Measurements from ENCODE around the gene RFX2.

The RFX2 gene

DNA sequence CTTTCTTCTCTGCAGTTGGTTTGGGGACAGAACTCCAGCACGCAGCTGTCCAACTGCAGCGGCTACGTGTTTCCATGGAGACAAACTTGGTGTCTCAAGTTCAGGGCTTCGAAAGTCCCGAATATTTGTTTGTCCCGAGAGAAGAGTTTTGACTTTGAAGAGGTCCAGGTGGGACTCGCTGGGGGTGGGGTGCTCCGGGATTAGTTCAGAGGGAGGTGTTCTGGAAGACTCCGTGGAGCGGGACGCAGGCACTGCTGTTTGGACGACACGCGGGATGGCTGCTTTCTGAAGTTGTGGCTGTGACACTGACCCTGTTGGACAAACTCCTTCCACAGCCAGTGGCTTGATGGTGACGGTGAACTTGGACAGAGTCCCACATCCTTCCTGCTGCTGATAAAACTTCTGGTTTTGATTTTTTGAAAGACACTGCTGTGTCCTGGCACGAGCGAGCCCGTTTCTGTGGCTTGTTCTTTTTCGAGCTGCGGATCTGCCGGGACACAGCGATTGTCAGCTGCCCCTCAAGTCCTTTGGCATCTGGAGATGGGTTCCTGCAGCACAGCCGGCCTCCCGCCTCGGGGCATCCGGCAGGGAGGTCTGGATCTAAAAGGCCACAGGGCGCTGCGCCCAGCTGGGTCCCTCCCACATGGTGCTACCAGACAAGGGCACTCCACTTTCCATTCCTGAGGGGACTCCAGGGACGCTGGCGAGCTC is 116.5 kb downstream of the RFX2 start:
- Histone ChIP-seq H3K27ac (no peak overlapping the region), H3K27me3 (no peaks in the 10 kb centered on the region), H3K4me1 (ENCODE audit: control insufficient read depth in 1 of 2, insufficient read depth in 1 of 2, low read depth in 1 of 2, low read length in 1 of 2) (no peaks in the 10 kb centered on the region), H3K4me3 (ENCODE audit: low read depth in 1 of 2, low read length in 1 of 2) (no peak overlapping the region), H3K36me3 (peaks cover 62% of the 10 kb centered on the region), H3K9me3 (no peaks in the 10 kb centered on the region)
- TF ChIP-seq, protein P1, sequence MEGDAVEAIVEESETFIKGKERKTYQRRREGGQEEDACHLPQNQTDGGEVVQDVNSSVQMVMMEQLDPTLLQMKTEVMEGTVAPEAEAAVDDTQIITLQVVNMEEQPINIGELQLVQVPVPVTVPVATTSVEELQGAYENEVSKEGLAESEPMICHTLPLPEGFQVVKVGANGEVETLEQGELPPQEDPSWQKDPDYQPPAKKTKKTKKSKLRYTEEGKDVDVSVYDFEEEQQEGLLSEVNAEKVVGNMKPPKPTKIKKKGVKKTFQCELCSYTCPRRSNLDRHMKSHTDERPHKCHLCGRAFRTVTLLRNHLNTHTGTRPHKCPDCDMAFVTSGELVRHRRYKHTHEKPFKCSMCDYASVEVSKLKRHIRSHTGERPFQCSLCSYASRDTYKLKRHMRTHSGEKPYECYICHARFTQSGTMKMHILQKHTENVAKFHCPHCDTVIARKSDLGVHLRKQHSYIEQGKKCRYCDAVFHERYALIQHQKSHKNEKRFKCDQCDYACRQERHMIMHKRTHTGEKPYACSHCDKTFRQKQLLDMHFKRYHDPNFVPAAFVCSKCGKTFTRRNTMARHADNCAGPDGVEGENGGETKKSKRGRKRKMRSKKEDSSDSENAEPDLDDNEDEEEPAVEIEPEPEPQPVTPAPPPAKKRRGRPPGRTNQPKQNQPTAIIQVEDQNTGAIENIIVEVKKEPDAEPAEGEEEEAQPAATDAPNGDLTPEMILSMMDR (IDR thresholded peaks at IDR 0.05) = no peak

DNA sequence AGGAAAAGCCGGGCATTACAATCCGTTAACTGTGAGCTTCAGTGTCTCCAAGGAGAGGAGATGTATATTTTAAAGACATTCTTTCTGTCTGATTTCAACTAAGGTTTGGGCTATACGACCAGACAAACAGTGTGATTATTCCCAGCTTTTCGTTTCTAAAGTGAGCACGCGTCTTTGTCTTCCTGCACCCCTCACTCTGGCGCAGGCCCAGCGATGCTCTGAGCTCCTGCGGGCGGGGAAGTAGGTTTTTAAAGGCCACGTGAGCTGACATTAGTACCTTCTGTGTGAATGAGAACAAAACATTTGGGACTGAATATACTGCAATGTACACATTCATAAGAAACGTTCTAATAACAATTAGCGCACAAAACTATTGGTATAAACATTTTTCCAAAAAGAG is 117.1 kb downstream of the RFX2 start:
- H3K27me3 ChIP-seq = no peaks in the 10 kb centered on the region
- no peak overlapping the region for H3K4me3 ChIP-seq (ENCODE audit: low read depth in 1 of 2, low read length in 1 of 2)
- no peaks in the 10 kb centered on the region for H3K9me3 ChIP-seq
- no peaks in the 10 kb centered on the region for H3K4me1 ChIP-seq (ENCODE audit: control insufficient read depth in 1 of 2, insufficient read depth in 1 of 2, low read depth in 1 of 2, low read length in 1 of 2)
- TF ChIP-seq, protein P1 (IDR thresholded peaks at IDR 0.05) = no peak
- H3K27ac ChIP-seq = no peak overlapping the region
- peaks cover 58% of the 10 kb centered on the region for H3K36me3 ChIP-seq

- Histone ChIP-seq H3K4me3 (ENCODE audit: low read depth in 1 of 2, low read length in 1 of 2) (no peak overlapping the region), H3K27me3 (no peaks in the 10 kb centered on the region), H3K9me3 (no peaks in the 10 kb centered on the region), H3K4me1 (ENCODE audit: control insufficient read depth in 1 of 2, insufficient read depth in 1 of 2, low read depth in 1 of 2, low read length in 1 of 2) (peaks cover 1 to 3% of the 10 kb centered on the region in 2 experiments), H3K27ac (no peak overlapping the region), H3K36me3 (peaks cover 55% of the 10 kb centered on the region)
- TF ChIP-seq, protein P1 (IDR thresholded peaks at IDR 0.05) = no peak
Observed at GRCh38 chr19:5992756-5993155, 117.5 kb downstream of the RFX2 start.

GRCh38 chr19:5991244-5991838 is 119.0 kb downstream of the RFX2 start:
- no peak overlapping the region for H3K4me3 ChIP-seq (ENCODE audit: low read depth in 1 of 2, low read length in 1 of 2)
- H3K27ac ChIP-seq = no peak overlapping the region
- H3K27me3 ChIP-seq = no peaks in the 10 kb centered on the region
- peaks cover 41% of the 10 kb centered on the region for H3K36me3 ChIP-seq
- peaks cover 5 to 10% of the 10 kb centered on the region in 2 experiments for H3K4me1 ChIP-seq (ENCODE audit: control insufficient read depth in 1 of 2, insufficient read depth in 1 of 2, low read depth in 1 of 2, low read length in 1 of 2)
- TF ChIP-seq, protein P1 (IDR thresholded peaks at IDR 0.05) = no peak
- H3K9me3 ChIP-seq = no peaks in the 10 kb centered on the region

- Histone ChIP-seq H3K36me3 (peaks cover 31% of the 10 kb centered on the region), H3K9me3 (no peaks in the 10 kb centered on the region), H3K4me1 (ENCODE audit: control insufficient read depth in 1 of 2, insufficient read depth in 1 of 2, low read depth in 1 of 2, low read length in 1 of 2) (peaks cover 5 to 10% of the 10 kb centered on the region in 2 experiments), H3K27me3 (no peaks in the 10 kb centered on the region), H3K27ac (no peak overlapping the region), H3K4me3 (ENCODE audit: low read depth in 1 of 2, low read length in 1 of 2) (no peak overlapping the region)
- TF ChIP-seq, protein P1 (IDR thresholded peaks at IDR 0.05) = no peak
Observed at GRCh38 chr19:5990289-5990797, 120.0 kb downstream of the RFX2 start.
